ENCODE measurements around the gene DTHD1. TPM values are rescaled to one million over a fixed set of nuclear protein-coding genes. Genes with fewer than 3 reads are reported as not detected.

DTHD1 gene
- total RNA-seq, 2 donors from 2014 or later, result 7.9 to 13.5 TPM

DNA sequence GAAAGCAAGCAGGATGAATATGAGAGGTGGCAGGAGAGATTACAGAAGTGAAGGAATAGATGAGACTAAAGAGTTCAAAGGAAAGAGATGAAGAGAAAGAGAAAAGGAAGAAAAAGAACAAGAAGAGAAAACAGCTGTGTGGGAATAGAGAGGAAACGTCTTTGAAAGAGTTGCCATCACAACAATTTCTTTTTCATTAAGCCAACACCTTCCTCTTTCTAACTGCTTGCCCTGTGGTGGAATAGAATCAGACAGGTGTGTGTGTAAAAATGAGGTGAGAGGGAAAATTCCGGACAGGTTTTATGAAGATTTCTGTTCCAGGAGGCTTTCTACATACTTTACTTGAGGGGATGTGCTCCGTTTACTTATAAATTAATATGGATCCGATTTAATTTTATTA is 28.8 kb downstream of the DTHD1 start:
- Mint-ChIP-seq H3K27me3 (ENCODE audit: low read depth) (no peaks in the 10 kb centered on the region), H3K4me3 (peak overlapping the region; percentile 1 to 11), H3K4me1 (ENCODE audit: low read depth) (peaks cover 52% of the 10 kb centered on the region), H3K9me3 (peaks cover 4 to 5% of the 10 kb centered on the region in 2 donors), H3K27ac (peak overlapping the region; percentile 5), H3K36me3 (ENCODE audit: insufficient read depth in 2 of 2) (peaks cover 4 to 6% of the 10 kb centered on the region in 2 donors)
- ATAC-seq (replicated peaks in 1 of 2) (no peak), DNase-seq (no peak)

DNA sequence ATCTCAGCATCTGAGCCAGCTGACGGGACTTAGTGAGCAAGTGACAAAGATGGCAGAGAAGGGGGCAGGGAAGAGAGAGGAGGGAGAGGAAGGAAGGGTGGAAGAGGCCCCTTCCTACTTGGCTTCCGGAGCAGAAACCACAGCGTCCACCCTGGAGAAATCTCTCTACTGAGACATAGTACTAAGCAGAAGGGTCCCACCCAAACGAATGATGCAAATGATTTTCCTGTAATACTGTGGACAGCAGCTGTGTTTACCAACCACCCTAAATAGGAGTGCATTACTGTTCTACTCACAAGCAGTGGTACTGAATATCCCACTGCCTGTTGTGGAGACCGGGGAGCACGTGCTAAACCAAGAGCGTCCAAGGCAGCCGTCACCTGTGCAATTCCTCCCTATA is 29.4 kb downstream of the DTHD1 start:
- DNase-seq, result no peak
- H3K4me3 Mint-ChIP-seq, result peak overlapping the region; percentile 34 to 62

DNA sequence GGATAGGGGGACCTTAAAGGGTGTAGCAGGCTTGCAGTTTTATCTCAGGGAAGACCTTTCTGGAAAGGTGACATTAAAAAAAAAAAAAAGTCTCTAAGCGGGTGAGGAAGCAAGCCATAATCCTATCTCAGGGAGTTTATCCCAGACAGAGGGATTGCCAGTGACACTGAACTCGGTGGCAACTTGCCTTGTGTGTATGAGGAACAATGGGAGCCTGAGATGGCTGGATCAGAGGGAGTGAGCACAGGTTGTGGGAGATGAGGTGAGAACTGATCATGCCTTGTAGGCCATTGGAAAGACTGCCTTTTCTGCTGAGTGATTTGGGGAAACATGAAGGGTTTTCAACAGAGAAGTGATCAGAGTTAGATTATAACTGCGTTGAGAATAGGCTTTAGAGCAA is 31.1 kb downstream of the DTHD1 start:
- Mint-ChIP-seq H3K27me3 (ENCODE audit: low read depth) (no peaks in the 10 kb centered on the region), H3K4me1 (ENCODE audit: low read depth) (peaks cover 69% of the 10 kb centered on the region)

More for the DNA sequence above, 29.4 kb downstream of the DTHD1 start:
- Mint-ChIP-seq H3K4me1 (ENCODE audit: low read depth) (peaks cover 56% of the 10 kb centered on the region), H3K27me3 (ENCODE audit: low read depth) (no peaks in the 10 kb centered on the region), H3K9me3 (peaks cover 3% of the 10 kb centered on the region in 2 donors), H3K27ac (no peak overlapping the region), H3K36me3 (ENCODE audit: insufficient read depth in 2 of 2) (peaks cover 4 to 7% of the 10 kb centered on the region in 2 donors)
- peak; percentile 45 to 65 for ATAC-seq (replicated peaks in 1 of 2)

DNA sequence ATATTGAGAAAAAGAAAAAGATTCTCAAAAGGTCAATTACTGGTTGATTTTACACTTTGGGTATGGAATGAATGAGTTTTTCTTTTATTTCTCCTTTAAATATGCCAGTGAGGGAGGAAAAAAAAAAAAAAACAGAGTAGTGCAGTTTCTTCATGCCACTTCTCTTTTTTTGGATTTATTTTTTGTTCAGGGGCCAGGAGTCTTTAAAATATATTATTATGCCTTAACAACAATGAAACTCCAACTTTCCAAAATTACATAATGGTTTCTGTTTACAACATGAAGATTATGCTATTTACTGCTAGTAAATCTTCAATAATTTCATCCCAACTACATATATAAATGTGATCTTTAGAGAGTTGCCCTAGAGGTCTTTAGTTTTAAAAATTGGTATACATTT is 31.9 kb downstream of the DTHD1 start:
- Mint-ChIP-seq H3K4me3 (no peak overlapping the region), H3K36me3 (ENCODE audit: insufficient read depth in 2 of 2) (peaks cover 2 to 7% of the 10 kb centered on the region in 2 donors), H3K27ac (peak overlapping the region; percentile 67), H3K4me1 (ENCODE audit: low read depth) (peaks cover 72% of the 10 kb centered on the region), H3K9me3 (peaks cover 0 to 2% of the 10 kb centered on the region in 2 donors), H3K27me3 (ENCODE audit: low read depth) (no peaks in the 10 kb centered on the region)
- no peak for DNase-seq
- no peak for ATAC-seq (replicated peaks in 1 of 2)

More for the DNA sequence above, 31.1 kb downstream of the DTHD1 start:
- DNase-seq (no peak), ATAC-seq (replicated peaks in 1 of 2) (no peak)
- Mint-ChIP-seq H3K36me3 (ENCODE audit: insufficient read depth in 2 of 2) (peaks cover 4 to 7% of the 10 kb centered on the region in 2 donors), H3K4me3 (no peak overlapping the region), H3K27ac (peak overlapping the region; percentile 59), H3K9me3 (peaks cover 3% of the 10 kb centered on the region in 2 donors)

DNA sequence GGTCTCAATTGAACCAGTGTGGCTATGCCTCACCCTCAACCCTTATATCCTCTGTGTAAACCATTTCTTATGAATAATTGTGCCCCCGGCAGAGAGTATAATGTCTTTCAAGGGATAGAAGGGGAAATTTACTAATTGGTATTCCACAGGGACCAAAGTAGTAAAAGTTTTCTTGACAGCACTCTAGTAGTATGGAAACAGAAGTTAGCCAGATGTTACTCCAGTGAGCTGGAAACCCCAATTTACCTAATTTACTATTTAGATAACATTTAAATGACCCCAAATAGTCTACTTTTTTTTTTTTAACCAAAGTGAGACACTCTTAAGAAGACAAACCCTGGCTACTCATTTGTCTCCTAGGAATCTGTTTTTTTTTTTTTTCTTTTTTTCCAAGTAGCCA is 32.3 kb downstream of the DTHD1 start:
- DNase-seq (no peak), ATAC-seq (replicated peaks in 1 of 2) (no peak)
- Mint-ChIP-seq H3K4me1 (ENCODE audit: low read depth) (peaks cover 73% of the 10 kb centered on the region), H3K27ac (peak overlapping the region; percentile 67), H3K36me3 (ENCODE audit: insufficient read depth in 2 of 2) (peaks cover 2 to 7% of the 10 kb centered on the region in 2 donors), H3K4me3 (no peak overlapping the region), H3K9me3 (peaks cover 0 to 2% of the 10 kb centered on the region in 2 donors), H3K27me3 (ENCODE audit: low read depth) (no peaks in the 10 kb centered on the region)

DNA sequence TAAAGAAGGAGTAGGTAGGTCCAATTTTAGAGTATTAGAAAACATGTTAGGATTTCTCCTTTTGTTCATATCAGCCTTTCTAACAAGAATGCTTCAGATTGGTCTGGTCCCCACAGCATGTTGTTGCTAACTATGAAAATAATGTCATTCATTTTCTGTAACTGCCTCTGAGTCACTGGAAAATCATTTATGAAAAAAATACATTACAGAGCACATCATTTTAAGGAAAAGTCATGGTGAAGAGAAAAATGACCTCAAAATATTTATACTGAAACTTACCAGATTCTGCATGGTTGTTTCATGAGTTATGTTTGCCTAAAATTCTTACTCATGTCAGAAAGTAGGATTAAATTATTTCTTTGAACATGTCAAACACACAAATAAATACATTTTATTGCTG is 35.2 kb downstream of the DTHD1 start:
- Mint-ChIP-seq H3K36me3 (ENCODE audit: insufficient read depth in 2 of 2) (peaks cover 3 to 4% of the 10 kb centered on the region in 2 donors), H3K4me3 (peak overlapping the region; percentile 42 to 68), H3K9me3 (peaks cover 0 to 1% of the 10 kb centered on the region in 2 donors), H3K27me3 (ENCODE audit: low read depth) (no peaks in the 10 kb centered on the region), H3K27ac (peak overlapping the region; percentile 79), H3K4me1 (ENCODE audit: low read depth) (peaks cover 83% of the 10 kb centered on the region)
- peak; percentile 82 to 83 for ATAC-seq (replicated peaks in 1 of 2)
- peak in 1 of 2 donors; percentile 34 for DNase-seq

DNA sequence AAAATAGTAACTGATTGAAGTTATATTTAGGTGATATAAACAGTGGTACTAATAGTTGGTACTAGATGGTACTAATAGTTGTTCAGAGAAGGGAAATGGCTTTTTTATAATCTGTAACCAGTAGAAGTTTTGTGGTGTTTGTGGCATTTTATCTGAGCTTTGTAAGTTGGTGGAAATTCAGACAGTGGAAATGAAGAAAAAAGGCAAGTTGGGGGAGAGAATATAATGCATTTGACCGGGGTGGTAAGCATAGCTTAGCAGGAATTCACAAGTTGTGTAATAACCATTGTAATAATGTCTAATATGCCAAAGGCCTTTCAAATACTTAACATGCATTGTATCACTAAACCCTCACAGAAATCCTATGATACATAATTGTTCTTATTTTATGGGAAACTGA is 36.3 kb downstream of the DTHD1 start:
- Mint-ChIP-seq H3K4me3 (peak overlapping the region in 1 of 2 donors; percentile 0), H3K4me1 (ENCODE audit: low read depth) (peaks cover 83% of the 10 kb centered on the region)
- ATAC-seq (replicated peaks in 1 of 2), result no peak

DNA sequence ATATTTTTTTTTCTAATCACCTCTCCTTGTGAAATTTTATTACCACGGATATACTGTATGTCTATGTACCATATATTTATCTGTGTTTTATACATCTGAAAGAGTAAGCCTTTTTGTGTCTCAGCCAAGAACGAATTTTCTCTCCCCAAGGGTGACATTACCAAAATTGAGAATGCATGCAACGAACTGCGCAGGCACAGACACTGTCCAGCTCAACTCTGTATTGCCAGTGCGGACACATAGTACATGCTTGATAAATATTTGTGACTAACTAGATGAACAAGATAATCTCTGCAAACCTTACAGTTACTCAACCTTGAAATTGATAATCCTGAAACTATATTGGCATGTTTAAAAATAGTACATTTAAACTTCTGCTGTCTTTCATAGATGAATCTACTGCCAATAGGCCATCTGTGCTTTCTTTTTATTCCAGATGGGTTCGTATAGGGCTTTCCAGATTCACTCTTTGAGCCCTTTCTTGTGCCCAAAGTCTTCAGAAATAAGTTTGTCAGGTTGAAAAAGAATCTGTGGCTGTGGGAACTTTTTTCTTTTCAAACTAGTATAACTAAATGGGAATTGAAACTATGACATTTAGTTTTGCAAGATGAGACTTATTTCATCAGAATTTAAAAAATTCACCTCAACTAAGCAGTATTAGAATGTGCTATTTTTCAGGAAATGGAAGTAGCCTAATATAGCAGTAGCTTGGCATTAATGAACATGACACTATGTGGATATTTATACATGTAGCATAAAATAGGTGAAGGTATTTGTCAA is 38.9 kb downstream of the DTHD1 start:
- Mint-ChIP-seq H3K36me3 (ENCODE audit: insufficient read depth in 2 of 2) (peaks cover 2 to 4% of the 10 kb centered on the region in 2 donors), H3K9me3 (peaks cover 0 to 1% of the 10 kb centered on the region in 2 donors), H3K4me1 (ENCODE audit: low read depth) (peaks cover 91% of the 10 kb centered on the region), H3K27ac (peak overlapping the region; percentile 95), H3K4me3 (peak overlapping the region; percentile 36 to 82), H3K27me3 (ENCODE audit: low read depth) (no peaks in the 10 kb centered on the region)
- no peak for DNase-seq
- ATAC-seq (replicated peaks in 1 of 2), result no peak

More for the DNA sequence above, 36.3 kb downstream of the DTHD1 start:
- H3K9me3 Mint-ChIP-seq, result peaks cover 0 to 1% of the 10 kb centered on the region in 2 donors
- peaks cover 3 to 4% of the 10 kb centered on the region in 2 donors for H3K36me3 Mint-ChIP-seq (ENCODE audit: insufficient read depth in 2 of 2)
- DNase-seq, result no peak
- no peaks in the 10 kb centered on the region for H3K27me3 Mint-ChIP-seq (ENCODE audit: low read depth)
- H3K27ac Mint-ChIP-seq, result peak overlapping the region; percentile 3

DNA sequence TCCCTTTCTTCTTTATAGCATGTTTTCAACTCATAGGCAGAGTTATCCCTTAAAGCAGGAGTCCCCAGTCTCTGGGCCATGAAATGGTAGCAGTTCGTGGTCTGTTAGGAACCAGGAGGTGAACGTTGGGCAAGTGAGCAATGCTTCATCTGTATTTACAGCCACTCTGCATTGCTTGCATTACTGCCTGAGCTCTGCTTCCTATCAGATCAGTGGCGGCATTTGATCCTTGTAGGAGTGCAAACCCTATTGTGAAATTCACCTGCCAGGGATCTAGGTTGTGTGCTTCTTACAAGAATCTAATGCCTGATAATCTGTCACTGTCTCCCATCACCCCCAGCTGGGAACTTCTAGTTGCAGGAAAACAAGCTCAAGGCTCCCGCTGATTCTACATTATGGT is 39.8 kb downstream of the DTHD1 start:
- H3K4me3 Mint-ChIP-seq, result peak overlapping the region; percentile 36 to 82
- H3K4me1 Mint-ChIP-seq (ENCODE audit: low read depth), result peaks cover 93% of the 10 kb centered on the region
- H3K36me3 Mint-ChIP-seq (ENCODE audit: insufficient read depth in 2 of 2), result peaks cover 0 to 4% of the 10 kb centered on the region in 2 donors
- peak overlapping the region; percentile 95 for H3K27ac Mint-ChIP-seq
- no peaks in the 10 kb centered on the region for H3K27me3 Mint-ChIP-seq (ENCODE audit: low read depth)
- no peak for DNase-seq
- no peak for ATAC-seq (replicated peaks in 1 of 2)
- H3K9me3 Mint-ChIP-seq, result peaks cover 0 to 1% of the 10 kb centered on the region in 2 donors

DNA sequence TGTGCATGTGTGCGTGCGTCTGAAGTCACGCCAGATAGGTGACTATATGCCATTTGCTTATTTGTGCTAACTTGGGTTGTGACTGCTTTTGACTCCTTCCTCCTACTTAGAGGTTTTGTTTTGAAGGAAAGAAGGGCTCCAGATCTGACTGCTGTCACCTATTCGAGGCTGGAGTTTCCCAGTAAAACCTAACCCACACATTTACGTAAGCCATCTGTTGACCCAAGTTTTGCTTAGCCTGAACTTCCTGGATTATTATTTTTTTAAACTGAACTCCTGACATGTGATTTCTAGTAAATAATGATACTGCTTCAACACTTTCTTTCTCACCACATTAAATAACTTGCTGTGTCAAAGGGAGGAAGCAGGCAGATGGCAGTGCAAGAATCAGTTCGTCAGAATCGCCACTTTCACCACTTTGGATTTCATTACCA is 41.5 kb downstream of the DTHD1 start:
- peak overlapping the region; percentile 67 for H3K27ac Mint-ChIP-seq
- H3K4me1 Mint-ChIP-seq (ENCODE audit: low read depth), result peaks cover 95% of the 10 kb centered on the region
- DNase-seq (peak; percentile 64 to 65), ATAC-seq (replicated peaks in 1 of 2) (peak; percentile 83 to 89)
- peaks cover 0 to 1% of the 10 kb centered on the region in 2 donors for H3K9me3 Mint-ChIP-seq
- H3K27me3 Mint-ChIP-seq (ENCODE audit: low read depth), result no peaks in the 10 kb centered on the region
- peak overlapping the region; percentile 44 to 62 for H3K4me3 Mint-ChIP-seq
- peaks cover 0 to 4% of the 10 kb centered on the region in 2 donors for H3K36me3 Mint-ChIP-seq (ENCODE audit: insufficient read depth in 2 of 2)

DNA sequence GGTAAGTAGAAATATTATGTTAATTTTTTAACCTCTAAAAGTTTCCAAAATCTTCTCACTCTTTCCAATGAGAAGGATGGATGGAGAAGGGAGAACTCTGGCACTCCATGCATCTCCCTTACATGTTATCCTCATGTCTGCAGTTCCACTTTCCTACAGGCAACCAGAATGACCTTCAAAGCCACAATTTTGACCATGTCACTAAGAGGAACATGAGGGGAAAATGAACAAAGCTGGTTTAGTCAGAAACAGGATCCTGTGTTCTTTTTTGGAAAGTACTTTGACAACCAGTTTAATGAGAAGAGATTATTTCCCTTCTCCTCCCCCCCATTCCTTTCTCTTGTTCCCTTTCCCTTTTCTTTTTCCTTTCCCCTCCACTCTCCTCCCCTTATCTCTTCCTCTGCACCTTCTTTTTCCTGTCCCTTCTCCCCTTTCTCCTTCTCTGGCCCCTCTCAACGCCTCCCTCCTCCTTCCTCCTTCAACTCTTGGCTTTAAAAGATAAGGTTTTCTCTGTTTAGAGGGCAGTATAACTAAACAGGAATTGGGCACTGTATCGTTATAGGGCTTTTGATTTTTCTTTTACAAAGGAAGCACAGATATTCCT is 42.5 kb downstream of the DTHD1 start:
- peaks cover 0 to 3% of the 10 kb centered on the region in 2 donors for H3K36me3 Mint-ChIP-seq (ENCODE audit: insufficient read depth in 2 of 2)
- H3K4me3 Mint-ChIP-seq, result peak overlapping the region; percentile 44 to 62
- no peaks in the 10 kb centered on the region for H3K27me3 Mint-ChIP-seq (ENCODE audit: low read depth)
- no peak for DNase-seq
- peaks cover 89% of the 10 kb centered on the region for H3K4me1 Mint-ChIP-seq (ENCODE audit: low read depth)
- H3K27ac Mint-ChIP-seq, result peak overlapping the region; percentile 67
- no peaks in the 10 kb centered on the region for H3K9me3 Mint-ChIP-seq
- no peak for ATAC-seq (replicated peaks in 1 of 2)

DNA sequence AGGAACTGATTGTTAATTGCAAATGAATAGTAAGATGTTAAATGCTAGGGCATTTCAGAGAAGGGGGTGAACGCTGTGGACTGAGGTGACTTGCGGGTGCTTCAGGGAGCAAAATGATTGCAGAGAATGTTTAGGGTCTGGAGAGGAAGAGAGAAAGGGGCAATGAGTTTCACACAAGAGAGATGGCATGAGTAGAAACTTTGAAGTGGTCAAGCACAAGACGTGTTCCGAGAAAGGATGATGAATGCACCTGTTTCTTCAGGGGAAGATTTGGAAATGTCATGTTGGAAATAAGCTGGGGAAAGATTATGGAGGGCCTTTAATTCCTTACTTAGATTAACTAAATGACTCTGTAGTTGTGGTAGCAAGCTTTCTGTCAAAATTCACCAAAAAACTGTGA is 43.4 kb downstream of the DTHD1 start:
- H3K27ac Mint-ChIP-seq, result peak overlapping the region; percentile 67
- peak overlapping the region; percentile 48 to 55 for H3K4me3 Mint-ChIP-seq
- H3K36me3 Mint-ChIP-seq (ENCODE audit: insufficient read depth in 2 of 2), result no peaks in the 10 kb centered on the region
- no peaks in the 10 kb centered on the region for H3K9me3 Mint-ChIP-seq
- no peak for ATAC-seq (replicated peaks in 1 of 2)
- H3K27me3 Mint-ChIP-seq (ENCODE audit: low read depth), result no peaks in the 10 kb centered on the region
- DNase-seq, result no peak
- H3K4me1 Mint-ChIP-seq (ENCODE audit: low read depth), result peaks cover 80% of the 10 kb centered on the region

DNA sequence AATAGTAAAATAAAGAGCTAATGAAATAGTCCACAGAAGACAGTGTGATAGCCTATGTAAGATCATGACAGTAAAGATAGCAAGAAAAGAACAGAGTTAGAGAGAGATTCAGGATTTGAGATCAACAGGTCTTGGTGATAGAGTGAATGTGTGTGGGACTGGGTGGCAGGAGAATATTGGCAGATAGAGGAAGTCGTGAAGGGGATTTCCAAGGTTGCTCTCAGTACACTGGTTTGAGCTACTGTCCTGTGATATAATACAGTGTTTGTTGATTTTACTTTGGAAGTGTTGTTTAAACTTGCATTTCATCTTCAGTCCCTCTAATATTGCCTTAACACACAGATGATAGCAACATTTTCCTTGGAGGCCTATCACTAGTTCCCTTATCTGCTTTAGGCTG is 44.1 kb downstream of the DTHD1 start:
- no peak for DNase-seq

More for the DNA sequence above, 44.1 kb downstream of the DTHD1 start:
- Mint-ChIP-seq H3K4me3 (peak overlapping the region; percentile 48 to 55), H3K27ac (peak overlapping the region; percentile 67), H3K9me3 (no peaks in the 10 kb centered on the region), H3K4me1 (ENCODE audit: low read depth) (peaks cover 73% of the 10 kb centered on the region), H3K27me3 (ENCODE audit: low read depth) (no peaks in the 10 kb centered on the region), H3K36me3 (ENCODE audit: insufficient read depth in 2 of 2) (no peaks in the 10 kb centered on the region)
- peak; percentile 16 to 32 for ATAC-seq (replicated peaks in 1 of 2)
